Stimulated activated CD4-positive, alpha-beta T cell treated with anti-CD3 and anti-CD28 coated beads, Interleukin-12 subunit alpha, Interleukin-12 subunit beta, amount 100 ng/mL, for 4 hours (primary cell): Measurements from ENCODE around the gene ABHD11.
"Not testable (repeated sequence)": the region's sequence is repeated elsewhere in the genome, so short reads cannot be mapped to it uniquely, and the experiment has no call there.

Source experiments
- DNase-seq: peaks from one replicate; pipeline ENCODE4 v3.0.0-alpha.2; 2020

Gene ABHD11

GRCh38 chr7:73742753-73743641 is 4.4 kb upstream of the ABHD11 start:
- DNase-seq = no peak

- no peak for DNase-seq
These were observed 3.7 kb upstream of the ABHD11 start for GRCh38 chr7:73742338-73742752.

- DNase-seq = no peak
These were observed 3.0 kb upstream of the ABHD11 start for GRCh38 chr7:73741600-73741999.

- no peak for DNase-seq
These were observed 2.2 kb upstream of the ABHD11 start for GRCh38 chr7:73740771-73741170.

- DNase-seq = no peak
These were observed 1.6 kb upstream of the ABHD11 start for GRCh38 chr7:73740212-73740611.

- no peak for DNase-seq
These were observed 775 bp upstream of the ABHD11 start for GRCh38 chr7:73739387-73739767.

GRCh38 chr7:73738220-73738611 is 386 bp downstream of the ABHD11 start:
- DNase-seq = peak; percentile 71

GRCh38 chr7:73737491-73738219 is 947 bp downstream of the ABHD11 start:
- no peak for DNase-seq

GRCh38 chr7:73736885-73737284 is 1.7 kb downstream of the ABHD11 start:
- DNase-seq = no peak

GRCh38 chr7:73735528-73735905 is 3.1 kb downstream of the ABHD11 start:
- DNase-seq = no peak

GRCh38 chr7:73734619-73735527 is 3.7 kb downstream of the ABHD11 start:
- DNase-seq = peak; percentile 74

GRCh38 chr7:73732397-73732796 is 6.2 kb downstream of the ABHD11 start:
- no peak for DNase-seq

- DNase-seq = no peak
These were observed 8.1 kb downstream of the ABHD11 start for GRCh38 chr7:73730485-73730884.

- no peak for DNase-seq
These were observed 10.1 kb downstream of the ABHD11 start for GRCh38 chr7:73728551-73728950.

- DNase-seq = no peak
These were observed 10.7 kb downstream of the ABHD11 start for GRCh38 chr7:73727952-73728351.

- DNase-seq = no peak
These were observed 12.5 kb downstream of the ABHD11 start for GRCh38 chr7:73726083-73726466.

GRCh38 chr7:73723813-73724212 is 14.8 kb downstream of the ABHD11 start:
- DNase-seq = no peak

- DNase-seq = no peak
These were observed 15.8 kb downstream of the ABHD11 start for GRCh38 chr7:73722785-73723184.

- DNase-seq = not testable (repeated sequence)
These were observed 16.4 kb downstream of the ABHD11 start for GRCh38 chr7:73722182-73722581.

- DNase-seq = no peak
These were observed 17.2 kb downstream of the ABHD11 start for GRCh38 chr7:73721377-73721817.

GRCh38 chr7:73720443-73720842 is 18.2 kb downstream of the ABHD11 start:
- not testable (repeated sequence) for DNase-seq

- no peak for DNase-seq
These were observed 18.8 kb downstream of the ABHD11 start for GRCh38 chr7:73719806-73720169.
